ENCODE results near the gene ASTN2. TPM values are rescaled to one million over a fixed set of nuclear protein-coding genes. Genes with fewer than 3 reads are reported as not detected.

ASTN2 gene
- polyA plus RNA-seq, 1 donor from 2014 or later, result 6.8 TPM

GRCh38 chr9:117211280-117211679, 203.6 kb downstream of the ASTN2 start:
- TF ChIP-seq TAF1 (IDR thresholded peaks at IDR 0.05; ENCODE audit: low read depth), result no peak
- TF ChIP-seq EZH2 (IDR thresholded peaks at IDR 0.05; ENCODE audit: borderline replicate concordance, insufficient read depth, low read length, poor library complexity, severe bottlenecking), result no peak
- TF ChIP-seq CTCF (IDR thresholded peaks at IDR 0.05; ENCODE audit: poor library complexity, severe bottlenecking), result no peak
- TF ChIP-seq EP300 (conservative IDR thresholded peaks at IDR 0.05; ENCODE audit: poor library complexity, severe bottlenecking), result no peak
- no peak for TF ChIP-seq MXI1 (conservative IDR thresholded peaks at IDR 0.05; ENCODE audit: poor library complexity, severe bottlenecking)
- no peak for TF ChIP-seq SMC3 (conservative IDR thresholded peaks at IDR 0.05; ENCODE audit: poor library complexity)
- TF ChIP-seq POLR2AphosphoS5 (IDR thresholded peaks at IDR 0.05), result no peak
- TF ChIP-seq RAD21 (conservative IDR thresholded peaks at IDR 0.05), result no peak
- TF ChIP-seq REST (IDR thresholded peaks at IDR 0.05; ENCODE audit: borderline replicate concordance), result no peak

GRCh38 chr9:117205806-117206205, 209.1 kb downstream of the ASTN2 start:
- no peaks in the 10 kb centered on the region for H3K79me2 ChIP-seq (replicated peaks; ENCODE audit: insufficient read depth, low read length)
- H3K4me3 ChIP-seq (ENCODE audit: low read length), result no peak overlapping the region
- H3K27me3 ChIP-seq (ENCODE audit: insufficient read depth, low read depth, low read length), result no peaks in the 10 kb centered on the region
- no peaks in the 10 kb centered on the region for H4K20me1 ChIP-seq (ENCODE audit: insufficient read depth)
- no peak overlapping the region for H2AFZ ChIP-seq (ENCODE audit: low read depth, low read length)
- no peak overlapping the region for H3K9ac ChIP-seq (ENCODE audit: low read length)
- H3K27ac ChIP-seq (ENCODE audit: low read length), result no peak overlapping the region
- TF ChIP-seq RAD21 (conservative IDR thresholded peaks at IDR 0.05) (no peak), POLR2AphosphoS5 (IDR thresholded peaks at IDR 0.05) (no peak)
- H3K9me3 ChIP-seq (ENCODE audit: low read length), result no peaks in the 10 kb centered on the region
- H3K4me2 ChIP-seq (ENCODE audit: low read length), result no peak overlapping the region
- H3F3A ChIP-seq (ENCODE audit: insufficient read depth, low read length, poor library complexity, severe bottlenecking), result no peaks in the 10 kb centered on the region
- H3K9me2 ChIP-seq (ENCODE audit: insufficient read depth, low read length), result no peaks in the 10 kb centered on the region
- H3K36me3 ChIP-seq (ENCODE audit: insufficient read depth, low read length), result no peaks in the 10 kb centered on the region

More at GRCh38 chr9:117211280-117211679, 203.6 kb downstream of the ASTN2 start:
- H4K20me1 ChIP-seq (ENCODE audit: insufficient read depth), result no peaks in the 10 kb centered on the region
- no peaks in the 10 kb centered on the region for H3F3A ChIP-seq (ENCODE audit: insufficient read depth, low read length, poor library complexity, severe bottlenecking)
- H3K4me3 ChIP-seq (ENCODE audit: low read length), result no peak overlapping the region
- no peaks in the 10 kb centered on the region for H3K36me3 ChIP-seq (ENCODE audit: insufficient read depth, low read length)
- H3K9me3 ChIP-seq (ENCODE audit: low read length), result no peaks in the 10 kb centered on the region
- H3K79me2 ChIP-seq (replicated peaks; ENCODE audit: insufficient read depth, low read length), result no peaks in the 10 kb centered on the region
- no peak overlapping the region for H3K4me2 ChIP-seq (ENCODE audit: low read length)
- H2AFZ ChIP-seq (ENCODE audit: low read depth, low read length), result no peak overlapping the region
- no peaks in the 10 kb centered on the region for H3K9me2 ChIP-seq (ENCODE audit: insufficient read depth, low read length)
- H3K9ac ChIP-seq (ENCODE audit: low read length), result no peak overlapping the region
- H3K27me3 ChIP-seq (ENCODE audit: insufficient read depth, low read depth, low read length), result no peaks in the 10 kb centered on the region
- no peak overlapping the region for H3K27ac ChIP-seq (ENCODE audit: low read length)

- Histone ChIP-seq H3F3A (ENCODE audit: insufficient read depth, low read length, poor library complexity, severe bottlenecking) (no peaks in the 10 kb centered on the region), H3K4me2 (ENCODE audit: low read length) (no peak overlapping the region), H3K4me3 (ENCODE audit: low read length) (no peak overlapping the region), H3K36me3 (ENCODE audit: insufficient read depth, low read length) (no peaks in the 10 kb centered on the region), H3K9me2 (ENCODE audit: insufficient read depth, low read length) (no peaks in the 10 kb centered on the region), H2AFZ (ENCODE audit: low read depth, low read length) (no peak overlapping the region), H3K27me3 (ENCODE audit: insufficient read depth, low read depth, low read length) (no peaks in the 10 kb centered on the region), H4K20me1 (ENCODE audit: insufficient read depth) (no peaks in the 10 kb centered on the region), H3K9ac (ENCODE audit: low read length) (no peak overlapping the region), H3K9me3 (ENCODE audit: low read length) (no peaks in the 10 kb centered on the region), H3K79me2 (replicated peaks; ENCODE audit: insufficient read depth, low read length) (no peaks in the 10 kb centered on the region), H3K27ac (ENCODE audit: low read length) (no peak overlapping the region)
- TF ChIP-seq MXI1 (conservative IDR thresholded peaks at IDR 0.05; ENCODE audit: poor library complexity, severe bottlenecking) (no peak), EZH2 (IDR thresholded peaks at IDR 0.05; ENCODE audit: borderline replicate concordance, insufficient read depth, low read length, poor library complexity, severe bottlenecking) (no peak), POLR2AphosphoS5 (IDR thresholded peaks at IDR 0.05) (no peak), SMC3 (conservative IDR thresholded peaks at IDR 0.05; ENCODE audit: poor library complexity) (no peak), CTCF (IDR thresholded peaks at IDR 0.05; ENCODE audit: poor library complexity, severe bottlenecking) (no peak), RAD21 (conservative IDR thresholded peaks at IDR 0.05) (no peak), REST (IDR thresholded peaks at IDR 0.05; ENCODE audit: borderline replicate concordance) (no peak), EP300 (conservative IDR thresholded peaks at IDR 0.05; ENCODE audit: poor library complexity, severe bottlenecking) (no peak), TAF1 (IDR thresholded peaks at IDR 0.05; ENCODE audit: low read depth) (no peak)
These were observed 209.9 kb downstream of the ASTN2 start for GRCh38 chr9:117204971-117205370.
